Lung microvascular endothelial cell (primary cell): ENCODE measurements around the gene TMEM151B. TPM values are rescaled to one million over a fixed set of nuclear protein-coding genes. Genes with fewer than 3 reads are reported as not detected.
"Not testable (repeated sequence)": the region's sequence is repeated elsewhere in the genome, so short reads cannot be mapped to it uniquely, and the experiment has no call there.

Experiments
- DNase-seq, 2 donors: peaks; one replicate each; pipeline versions ENCODE4 v3.0.0 to v3.0.0-alpha.2; 2010; ENCODE audit warnings: low read depth in 2 of 2
- total RNA-seq: library from RNA; depleted of rRNA; stranded (reverse); fragments of >200 nt; gene quantifications from 2 replicates; pipeline ENCODE4 v1.2.1, GENCODE V29; 2014

Gene TMEM151B
- total RNA-seq, 1 donor from 2014 or later = not detected

DNA sequence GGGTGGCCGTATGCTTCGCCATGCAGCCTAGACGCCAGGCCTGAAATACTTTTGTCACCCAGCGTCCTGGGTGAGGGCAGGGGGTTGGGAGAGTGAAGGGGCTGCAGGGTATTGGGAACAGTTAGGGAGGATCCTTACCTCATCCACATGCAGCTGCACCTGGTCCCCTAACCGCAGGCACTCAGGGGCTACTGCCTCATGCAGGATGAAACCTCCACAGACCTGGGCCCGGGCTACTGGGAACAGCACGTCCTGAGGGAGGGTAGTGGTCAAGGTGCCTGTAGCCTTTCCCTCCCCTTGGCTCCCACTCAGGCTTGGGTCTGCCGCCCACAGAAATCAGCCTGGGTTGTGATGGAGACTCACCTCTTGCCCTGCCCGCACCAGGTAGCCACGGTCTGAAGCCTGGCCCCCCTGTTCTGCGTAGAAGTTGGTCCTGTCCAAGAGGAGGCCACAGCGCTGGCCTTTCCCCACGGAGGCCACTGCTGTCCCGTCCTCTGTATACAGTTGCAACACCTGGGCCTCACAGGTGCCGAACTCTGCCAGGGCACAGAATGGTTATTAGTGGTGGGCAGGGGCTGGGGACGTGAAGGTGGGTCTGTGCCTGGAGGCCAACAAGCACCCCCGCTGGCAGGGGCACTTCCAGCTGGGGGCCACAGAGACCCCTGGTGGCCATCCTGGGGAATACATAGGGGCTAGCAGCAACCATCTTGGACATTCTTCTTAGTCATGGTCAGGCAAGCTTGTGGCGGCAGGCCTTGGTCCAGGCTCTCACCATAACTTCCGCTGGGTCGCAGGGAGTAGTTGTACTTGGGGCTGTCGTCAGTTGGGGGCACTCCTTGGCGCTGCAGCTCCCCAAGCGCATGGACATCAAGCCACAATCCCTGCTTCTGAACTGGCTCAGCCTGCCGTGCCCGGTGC, 34.3 kb downstream of the TMEM151B start:
- peak; percentile 61 to 63 for DNase-seq

- DNase-seq = no peak
These were observed 35.0 kb downstream of the TMEM151B start for GRCh38 chr6:44305200-44305725.

- DNase-seq = no peak
These were observed 36.5 kb downstream of the TMEM151B start for GRCh38 chr6:44306710-44307109.

DNA sequence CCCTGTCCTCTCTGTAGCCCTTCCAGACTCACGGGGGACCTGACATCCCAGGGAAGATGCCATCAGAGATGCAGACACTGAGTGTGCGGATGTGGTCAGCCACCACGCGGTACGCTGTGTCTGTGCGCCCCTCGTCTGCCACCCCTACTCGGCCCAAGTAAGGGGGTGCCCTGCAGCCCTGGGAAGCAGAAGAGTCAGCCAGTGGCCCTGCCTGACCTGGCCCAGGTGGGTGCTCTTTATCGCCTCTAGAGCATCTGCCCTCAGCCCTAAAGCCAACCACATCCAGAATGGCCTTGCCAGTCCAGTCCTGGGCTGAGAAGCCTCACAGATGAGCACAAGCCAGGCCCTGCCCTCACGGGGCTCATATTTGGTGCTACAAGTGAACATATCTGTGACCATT, 37.0 kb downstream of the TMEM151B start:
- no peak for DNase-seq

DNA sequence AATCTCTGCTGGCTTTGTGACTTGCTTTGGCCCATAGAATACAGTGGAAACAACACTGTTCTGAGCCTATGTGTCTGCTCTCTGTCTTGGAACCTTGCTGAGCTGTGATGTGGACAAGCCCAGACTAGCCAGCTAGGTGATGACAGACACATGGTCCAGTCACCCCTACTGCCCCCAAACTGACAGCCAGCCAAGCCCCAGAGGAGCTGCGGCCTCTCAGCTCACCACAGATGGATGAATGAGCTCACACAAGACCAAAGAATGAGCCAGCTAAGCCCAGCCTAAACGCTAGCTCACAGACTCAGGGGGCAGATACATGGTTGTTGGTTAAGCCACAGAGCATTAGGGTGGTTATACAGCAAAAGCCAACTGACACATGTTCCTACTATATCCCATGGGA, 38.8 kb downstream of the TMEM151B start:
- peak in 1 of 2 donors; percentile 31 for DNase-seq

DNA sequence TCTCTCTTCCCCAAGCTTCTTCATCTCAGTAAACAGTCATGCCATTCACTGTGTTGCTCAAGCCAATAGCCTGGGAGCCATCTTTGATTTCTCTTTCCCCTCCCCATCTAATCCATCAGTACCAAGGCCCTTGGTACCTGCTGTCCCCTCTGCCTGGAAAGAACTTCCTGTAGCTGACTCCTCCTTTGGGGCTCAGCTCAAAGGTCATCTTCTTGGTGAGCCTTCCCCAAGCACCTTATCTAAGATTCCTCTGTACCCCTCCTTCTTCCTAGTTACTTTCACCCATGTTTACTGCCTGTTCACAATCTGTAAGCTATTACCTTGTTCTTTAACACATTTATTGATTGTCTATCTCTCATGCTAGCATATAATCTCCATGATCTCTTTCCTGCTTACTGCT, 39.4 kb downstream of the TMEM151B start:
- DNase-seq = no peak

DNA sequence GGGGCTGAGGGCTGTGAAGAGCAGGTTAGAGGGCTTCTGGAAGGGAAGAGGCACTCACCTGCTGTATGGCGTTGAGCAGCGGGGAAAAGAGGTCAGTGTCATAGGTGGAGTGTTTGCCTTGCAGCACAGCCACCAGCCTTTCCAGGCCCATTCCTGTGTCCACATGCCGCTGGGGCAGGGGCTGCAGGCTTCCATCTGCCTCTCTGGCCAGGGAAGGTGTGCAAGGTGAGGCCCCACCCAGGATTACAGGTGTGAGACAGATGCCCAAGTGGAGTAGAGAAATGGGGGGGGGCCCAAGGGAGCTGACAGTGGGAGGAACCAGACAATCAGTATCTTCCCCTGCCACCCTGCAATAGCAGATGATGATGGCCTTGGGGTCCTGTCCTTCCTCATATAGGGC, 40.0 kb downstream of the TMEM151B start:
- no peak for DNase-seq

DNA sequence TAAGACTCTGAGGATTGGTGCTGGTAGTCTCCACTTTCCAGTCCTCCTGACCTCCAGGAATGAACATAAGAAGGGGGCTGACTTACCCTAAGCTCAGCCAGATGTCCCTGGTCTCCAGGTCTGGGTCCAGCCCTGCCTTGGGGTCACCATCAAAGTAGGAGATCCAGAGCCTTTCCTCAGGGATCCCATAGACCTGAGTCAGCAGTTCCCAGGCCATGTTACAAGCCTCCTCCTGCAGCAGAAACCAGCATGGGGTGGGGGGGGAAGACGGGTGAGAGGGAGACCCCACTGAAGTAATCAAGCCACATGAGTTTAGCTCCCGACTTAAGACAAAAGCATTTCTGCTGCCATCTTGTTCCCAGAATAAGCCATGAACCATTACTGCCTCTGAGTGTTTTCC, 41.1 kb downstream of the TMEM151B start:
- no peak for DNase-seq

DNA sequence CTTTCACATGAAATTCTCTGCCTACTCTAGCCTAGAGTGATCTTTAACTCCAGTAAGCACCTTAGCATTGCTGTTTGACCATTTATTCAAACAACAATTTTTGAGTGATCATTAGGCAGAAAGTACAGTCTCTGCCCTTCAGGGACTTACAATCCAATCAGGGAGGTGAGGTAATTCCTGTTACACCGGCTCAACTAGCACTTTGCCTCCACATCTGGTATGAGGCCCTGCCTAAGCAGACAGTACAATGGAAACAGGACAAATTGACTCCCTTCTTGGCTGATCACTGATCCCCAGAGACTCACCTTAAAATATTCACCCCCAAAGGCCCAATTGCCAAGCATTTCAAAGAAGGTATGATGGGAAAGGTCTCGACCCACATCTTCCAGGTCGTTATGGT, 41.5 kb downstream of the TMEM151B start:
- DNase-seq = no peak

- DNase-seq = peak; percentile 89 to 92
These were observed 42.9 kb downstream of the TMEM151B start, which contains the start of gene AARS2 for GRCh38 chr6:44312901-44313788. TSS of gene AARS2 (minus strand) at chr6:44313347. CDS start at chr6:44313323, 24 bp downstream.

GRCh38 chr6:44314657-44315056, 44.4 kb downstream of the TMEM151B start:
- DNase-seq = not testable (repeated sequence)

DNA sequence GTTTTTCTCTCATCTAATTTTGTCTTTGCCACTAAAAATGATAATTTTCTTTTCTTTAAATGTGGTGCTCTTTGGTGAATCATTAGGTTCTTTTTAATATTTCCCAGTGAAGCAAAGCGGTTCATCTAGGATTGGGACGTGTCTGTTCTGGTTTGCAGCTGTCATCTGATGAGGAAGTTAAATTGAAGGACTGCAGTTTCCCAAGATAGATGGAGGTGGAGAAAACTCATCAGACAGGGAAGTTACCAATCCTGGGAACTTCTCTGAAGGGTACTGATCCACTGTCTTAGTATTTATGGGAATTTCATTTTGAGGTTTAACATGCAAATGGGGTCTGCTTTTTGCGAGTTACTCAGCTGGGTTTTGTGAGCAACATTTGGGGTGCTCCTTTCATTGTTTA, 45.3 kb downstream of the TMEM151B start:
- no peak for DNase-seq

DNA sequence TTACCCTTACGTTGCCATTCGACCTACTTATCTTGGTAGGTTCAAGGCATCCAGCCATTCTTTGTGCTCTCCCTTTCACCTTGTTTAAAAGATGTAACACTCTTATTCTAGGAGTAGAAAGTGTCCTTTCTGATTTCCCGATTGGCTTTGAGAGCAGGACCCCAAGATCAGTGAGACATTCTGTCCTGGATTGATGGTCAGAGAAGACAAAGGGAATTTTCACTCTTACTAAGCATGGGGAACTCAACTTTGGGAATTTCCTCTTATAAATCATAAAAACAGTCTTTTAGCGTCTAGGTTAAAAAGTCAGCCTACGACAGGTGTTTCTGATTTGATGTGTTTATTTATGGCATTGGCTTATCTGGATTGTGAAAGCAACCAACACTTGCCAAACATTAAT, 45.7 kb downstream of the TMEM151B start:
- no peak for DNase-seq

- DNase-seq = no peak
These were observed 46.2 kb downstream of the TMEM151B start for GRCh38 chr6:44316481-44316880.

DNA sequence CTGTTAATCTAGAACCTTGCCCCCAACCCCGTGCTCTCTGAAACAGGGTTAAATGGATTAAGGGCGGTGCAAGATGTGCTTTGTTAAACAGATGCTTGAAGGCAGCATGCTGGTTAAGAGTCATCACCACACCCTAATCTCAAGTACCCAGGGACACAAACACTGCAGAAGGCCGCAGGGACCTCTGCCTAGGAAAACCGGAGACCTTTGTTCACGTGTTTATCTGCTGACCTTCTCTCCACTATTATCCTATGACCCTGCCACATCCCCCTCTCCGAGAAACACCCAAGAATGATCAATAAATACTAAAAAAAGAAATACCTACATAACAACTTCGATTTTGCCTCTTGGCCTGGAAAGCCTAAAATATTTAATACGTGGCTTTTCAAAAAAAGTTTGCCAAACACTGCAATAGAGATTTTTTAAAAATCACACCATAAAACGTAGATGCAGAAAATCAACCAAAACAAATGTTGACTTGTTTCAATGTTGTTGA, 46.9 kb downstream of the TMEM151B start:
- not testable (repeated sequence) for DNase-seq

- DNase-seq = no peak
These were observed 51.0 kb downstream of the TMEM151B start for GRCh38 chr6:44321210-44321609.

- no peak for DNase-seq
These were observed 56.8 kb downstream of the TMEM151B start for GRCh38 chr6:44327096-44327495.

- no peak for DNase-seq
These were observed 57.5 kb downstream of the TMEM151B start for GRCh38 chr6:44327760-44328159.

GRCh38 chr6:44328203-44328602, 58.0 kb downstream of the TMEM151B start:
- DNase-seq = not testable (repeated sequence)

GRCh38 chr6:44329858-44330257, 59.6 kb downstream of the TMEM151B start:
- DNase-seq = no peak

DNA sequence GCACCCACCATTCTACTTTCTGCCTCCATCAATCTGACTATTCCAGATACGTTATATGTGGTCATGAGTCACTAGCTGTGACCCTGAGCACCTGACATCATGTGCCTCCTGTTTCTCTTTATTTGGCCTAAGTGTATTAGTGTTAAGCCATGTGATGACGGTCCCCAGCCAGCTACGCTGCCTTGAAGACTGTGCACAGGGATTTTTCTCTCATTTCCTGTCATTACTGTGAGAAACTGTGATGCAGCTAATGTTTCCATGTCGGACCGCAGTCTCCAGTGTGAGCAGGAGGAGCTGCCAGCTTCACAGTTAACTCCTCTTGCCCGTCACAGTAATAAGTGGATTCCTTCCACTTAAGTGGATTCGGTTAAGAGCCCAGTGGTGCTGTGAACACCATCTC, 62.3 kb downstream of the TMEM151B start:
- DNase-seq = peak in 1 of 2 donors; percentile 5
